Esophagus muscularis mucosa (tissue), 4 donors: ENCODE measurements around the gene AADACL4. TPM values are rescaled to one million over a fixed set of nuclear protein-coding genes. Genes with fewer than 3 reads are reported as not detected.

ENCODE experiments used
- DNase-seq: peaks from one replicate; pipeline ENCODE4 v3.0.0-alpha.2; 2017; ENCODE audit errors: extremely low spot score
- H3K27ac ChIP-seq, 4 donors: fragments of 200-600 bp; sonication (generic); replicated peaks in 1 of 4; 1 replicate in 3 of 4; 2 replicates in 1 of 4; pipeline ENCODE4 v1.5.1; 2016 to 2019; ENCODE audit warnings: mild to moderate bottlenecking in 1 of 4
- H3K27me3 ChIP-seq, 4 donors: fragments of 200-600 bp; sonication (generic); one replicate each; pipeline versions ENCODE4 v1.5.1 to v1.6.0; 2016 to 2019
- H3K36me3 ChIP-seq, 4 donors: fragments of 200-600 bp; sonication (generic); one replicate each; pipeline ENCODE4 v1.5.1; 2016 to 2019
- H3K4me1 ChIP-seq, 4 donors: fragments of 200-600 bp; sonication (generic); one replicate each; pipeline ENCODE4 v1.5.1; 2016 to 2019
- H3K4me3 ChIP-seq, 4 donors: fragments of 200-600 bp; sonication (generic); 1 replicate in 2 of 4; 2 replicates in 2 of 4; pipeline ENCODE4 v1.5.1; 2016 to 2019; ENCODE audit warnings: mild to moderate bottlenecking in 4 of 4, moderate library complexity in 1 of 4
- H3K9me3 ChIP-seq, 4 donors: fragments of 200-600 bp; sonication (generic); 1 replicate in 3 of 4; 2 replicates in 1 of 4; pipeline ENCODE4 v1.5.1; 2016 to 2019
- EP300 ChIP-seq: sonication (generic); formaldehyde crosslinking; IDR thresholded peaks from one replicate; pipeline ENCODE4 v1.6.1; 2017; ENCODE audit warnings: antibody characterized with exemption
- POLR2A ChIP-seq: fragments of 450-650 bp; IDR thresholded peaks from one replicate; pipeline ENCODE4 v1.6.1; 2017; ENCODE audit warnings: antibody characterized with exemption, moderate library complexity, mild to moderate bottlenecking, low read depth
- POLR2AphosphoS5 ChIP-seq, 2 donors: sonication (generic); formaldehyde crosslinking; IDR thresholded peaks; one replicate each; pipeline ENCODE4 v1.6.1; 2017; ENCODE audit warnings: antibody characterized with exemption in 2 of 2
- WGBS: methylation state at CpG from one replicate; pipeline ENCODE4 v1.1.5; 2018; 5-methylcytosine and 5-hydroxymethylcytosine counted together
- intact Hi-C: fragments of 100-400 bp; cut with DNase I; formaldehyde crosslinking; loops from one replicate; pipeline ENCODE4 v1.15.1; 2023
- total RNA-seq, 4 donors: library from RNA; depleted of rRNA; stranded (reverse); fragments of >200 nt; gene quantifications; one replicate each; pipeline versions ENCODE4 v1.1.0 to v1.2.1, GENCODE V29; 2016
- TF ChIP-seq, protein P1 (sequence below), 3 experiments: fragments of 200-600 bp in 2 of 3; fragments of 450-650 bp in 1 of 3; sonication (generic) in 2 of 3; IDR thresholded peaks; one replicate each; pipeline ENCODE4 v1.5.1; 2017 to 2019; ENCODE audit warnings: antibody characterized with exemption in 3 of 3, mild to moderate bottlenecking in 2 of 3, moderate library complexity in 1 of 3

Gene AADACL4
- total RNA-seq, 4 donors from 2014 or later, result not detected

DNA sequence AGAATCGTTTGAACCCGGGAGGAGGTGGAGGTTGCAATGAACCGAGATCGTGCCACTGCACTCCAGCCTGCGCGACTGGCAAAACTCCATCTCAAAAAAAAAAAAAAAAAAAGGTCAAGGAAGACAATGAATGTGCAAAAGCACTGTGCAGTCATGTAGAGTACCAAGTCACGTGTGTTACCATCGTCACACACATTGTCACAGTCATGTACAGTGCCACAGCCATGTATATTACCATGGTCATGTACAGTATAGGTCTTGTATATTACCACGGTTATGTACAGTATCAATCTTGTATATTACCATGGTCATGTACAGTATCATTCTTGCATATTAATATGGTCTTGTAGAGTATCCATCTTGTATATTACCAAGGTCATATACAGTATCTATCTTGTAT is 38.9 kb upstream of the AADACL4 start:
- H3K9me3 ChIP-seq, result no peaks in the 10 kb centered on the region
- TF ChIP-seq POLR2AphosphoS5 (IDR thresholded peaks at IDR 0.05) (peak in 1 of 2 donors; percentile 3), POLR2A (no peak), EP300 (no peak)
- TF ChIP-seq, protein P1, sequence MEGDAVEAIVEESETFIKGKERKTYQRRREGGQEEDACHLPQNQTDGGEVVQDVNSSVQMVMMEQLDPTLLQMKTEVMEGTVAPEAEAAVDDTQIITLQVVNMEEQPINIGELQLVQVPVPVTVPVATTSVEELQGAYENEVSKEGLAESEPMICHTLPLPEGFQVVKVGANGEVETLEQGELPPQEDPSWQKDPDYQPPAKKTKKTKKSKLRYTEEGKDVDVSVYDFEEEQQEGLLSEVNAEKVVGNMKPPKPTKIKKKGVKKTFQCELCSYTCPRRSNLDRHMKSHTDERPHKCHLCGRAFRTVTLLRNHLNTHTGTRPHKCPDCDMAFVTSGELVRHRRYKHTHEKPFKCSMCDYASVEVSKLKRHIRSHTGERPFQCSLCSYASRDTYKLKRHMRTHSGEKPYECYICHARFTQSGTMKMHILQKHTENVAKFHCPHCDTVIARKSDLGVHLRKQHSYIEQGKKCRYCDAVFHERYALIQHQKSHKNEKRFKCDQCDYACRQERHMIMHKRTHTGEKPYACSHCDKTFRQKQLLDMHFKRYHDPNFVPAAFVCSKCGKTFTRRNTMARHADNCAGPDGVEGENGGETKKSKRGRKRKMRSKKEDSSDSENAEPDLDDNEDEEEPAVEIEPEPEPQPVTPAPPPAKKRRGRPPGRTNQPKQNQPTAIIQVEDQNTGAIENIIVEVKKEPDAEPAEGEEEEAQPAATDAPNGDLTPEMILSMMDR (IDR thresholded peaks at IDR 0.05), result no peak
- H3K36me3 ChIP-seq, result peaks cover 0 to 42% (median 9%) of the 10 kb centered on the region in 4 donors
- intact Hi-C loops, result no loop called here
- no peak overlapping the region for H3K4me3 ChIP-seq
- WGBS, result 92% methylated on average over 9 of the region's 9 CpGs
- peaks cover 70 to 79% (median 73%) of the 10 kb centered on the region in 4 donors for H3K4me1 ChIP-seq
- no peaks in the 10 kb centered on the region for H3K27me3 ChIP-seq
- peak overlapping the region in 3 of 4 donors; percentile 93 to 95 (median 94) for H3K27ac ChIP-seq
- no peak for DNase-seq

GRCh38 chr1:12607263-12607662 is 36.6 kb upstream of the AADACL4 start:
- peaks cover 0 to 64% (median 25%) of the 10 kb centered on the region in 4 donors for H3K36me3 ChIP-seq
- no peak overlapping the region for H3K4me3 ChIP-seq
- no peaks in the 10 kb centered on the region for H3K9me3 ChIP-seq
- H3K4me1 ChIP-seq, result peaks cover 59 to 78% (median 72%) of the 10 kb centered on the region in 4 donors
- DNase-seq, result no peak
- H3K27me3 ChIP-seq, result no peaks in the 10 kb centered on the region
- intact Hi-C loops, result no loop called here
- WGBS, result 69% methylated on average over 3 of the region's 3 CpGs
- H3K27ac ChIP-seq, result peak overlapping the region in 2 of 4 donors; percentile 11 to 30
- no peak for TF ChIP-seq EP300
- no peak for TF ChIP-seq POLR2AphosphoS5 (IDR thresholded peaks at IDR 0.05)
- TF ChIP-seq, protein P1 (IDR thresholded peaks at IDR 0.05), result no peak
- no peak for TF ChIP-seq POLR2A

DNA sequence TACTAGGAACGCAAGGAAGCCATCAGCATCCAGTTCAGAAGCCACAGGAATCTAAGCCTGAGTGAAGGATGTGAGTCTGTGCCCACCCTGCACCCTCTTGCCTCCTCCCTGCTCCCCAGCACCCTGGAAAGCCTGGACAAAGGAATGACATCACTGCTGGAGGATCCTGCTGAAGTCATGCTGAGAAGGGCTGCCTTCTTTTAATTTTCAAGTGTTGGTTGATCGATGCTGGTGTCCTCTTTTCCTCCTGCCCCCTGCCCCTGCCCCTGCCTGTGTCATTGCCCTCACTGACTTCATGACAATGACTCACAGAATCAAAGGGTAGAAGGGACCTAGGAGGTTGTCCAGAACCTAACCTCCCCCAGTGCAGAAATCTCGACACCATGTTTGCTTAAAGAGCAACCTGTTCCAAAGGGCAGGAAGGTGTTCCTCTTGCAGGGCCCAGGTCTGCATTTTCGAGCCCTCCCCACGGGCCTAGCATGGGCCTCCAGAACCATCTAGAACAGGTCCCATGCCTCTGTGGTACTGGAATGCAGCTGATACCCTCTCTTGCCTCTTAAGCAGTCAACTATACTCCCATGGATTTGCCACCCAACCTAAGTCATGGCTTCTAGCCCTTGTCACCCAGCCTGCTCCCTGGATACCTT is 35.5 kb upstream of the AADACL4 start:
- Histone ChIP-seq H3K4me1 (peaks cover 47 to 78% (median 69%) of the 10 kb centered on the region in 4 donors), H3K27ac (peak overlapping the region; percentile 26 to 53 (median 43))

DNA sequence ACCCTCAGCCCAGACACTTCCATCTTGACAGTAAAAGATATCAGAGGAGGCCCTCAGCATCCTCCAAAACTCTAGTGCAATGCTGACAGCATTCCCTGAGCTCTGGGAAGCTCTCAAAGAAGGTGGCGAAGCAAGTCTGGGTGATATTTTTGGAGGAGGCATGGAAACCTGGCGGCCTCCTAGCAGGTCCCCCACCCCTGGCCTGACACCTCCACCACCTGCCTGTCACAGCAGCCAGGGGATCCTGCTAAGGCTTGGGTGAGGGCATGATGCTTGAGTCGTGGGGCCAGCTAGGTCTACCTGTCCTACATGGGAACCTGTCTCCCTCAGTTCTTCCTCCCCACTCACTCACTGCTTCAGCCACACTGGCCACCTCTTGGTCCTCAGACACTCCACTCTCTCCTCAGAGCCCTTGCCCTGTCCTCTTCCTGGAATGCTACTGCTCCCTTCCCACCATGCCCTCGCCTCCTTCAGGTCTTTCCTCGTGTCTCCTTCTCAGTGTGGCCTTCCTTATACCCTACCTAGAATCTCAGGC is 34.3 kb upstream of the AADACL4 start:
- Histone ChIP-seq H3K27me3 (no peaks in the 10 kb centered on the region), H3K4me1 (peaks cover 45 to 78% (median 69%) of the 10 kb centered on the region in 4 donors), H3K27ac (peak overlapping the region; percentile 26 to 53 (median 43)), H3K36me3 (peaks cover 3 to 61% (median 31%) of the 10 kb centered on the region in 4 donors), H3K4me3 (no peak overlapping the region), H3K9me3 (no peaks in the 10 kb centered on the region)
- DNase-seq, result no peak
- TF ChIP-seq, protein P1 (IDR thresholded peaks at IDR 0.05), result no peak
- no peak for TF ChIP-seq POLR2AphosphoS5 (IDR thresholded peaks at IDR 0.05)
- no peak for TF ChIP-seq POLR2A
- no peak for TF ChIP-seq EP300
- intact Hi-C loops, result no loop called here
- WGBS, result 77% methylated on average over 5 of the region's 5 CpGs

More for the DNA sequence above, 35.5 kb upstream of the AADACL4 start:
- no peak for TF ChIP-seq POLR2AphosphoS5 (IDR thresholded peaks at IDR 0.05)
- no peak for TF ChIP-seq EP300
- no peak for TF ChIP-seq POLR2A
- TF ChIP-seq, protein P1 (IDR thresholded peaks at IDR 0.05), result no peak
- Histone ChIP-seq H3K9me3 (no peaks in the 10 kb centered on the region), H3K4me3 (no peak overlapping the region), H3K27me3 (no peaks in the 10 kb centered on the region), H3K36me3 (peaks cover 3 to 68% (median 35%) of the 10 kb centered on the region in 4 donors)
- no peak for DNase-seq
- intact Hi-C loops, result no loop called here
- WGBS, result 76% methylated on average over 5 of the region's 5 CpGs
